GM18951 (cell line): ENCODE measurements around the gene THY1.
"Not testable (repeated sequence)": the region's sequence is repeated elsewhere in the genome, so short reads cannot be mapped to it uniquely, and the experiment has no call there.

Experiments used
- POLR2A ChIP-seq: IDR thresholded peaks from 4 replicates; pipeline ENCODE4 v1.6.1; 2011; ENCODE audit warnings: mild to moderate bottlenecking; ENCODE audit not compliant: insufficient read length, insufficient read depth; ENCODE audit errors: extremely low read depth
- in situ Hi-C: fragments of 300-500 bp; cut with MboI; formaldehyde crosslinking; loops from one replicate; pipeline ENCODE4 v1.12.0; 2022; ENCODE audit warnings: low sequenced_read_pairs, mixed read lengths, inconsistent platforms; ENCODE audit not compliant: unreplicated experiment

Gene THY1

GRCh38 chr11:119422809-119423508, at the start of gene THY1:
TSS of gene THY1 (minus strand) at chr11:119423172. CDS start at chr11:119420905, 2,267 bp downstream.
- in situ Hi-C loops = no loop called here
- TF ChIP-seq POLR2A = no peak

- in situ Hi-C loops = loop anchor here (5.0 kb wide), 1 partner anchor 115 kb away; no protein-coding TSS in a partner anchor
- no peak for TF ChIP-seq POLR2A
These were observed 49.3 kb upstream of the THY1 start for GRCh38 chr11:119472186-119472855.

- in situ Hi-C loops = loop anchor here (5.0 kb wide), 1 partner anchor 114 kb away; no protein-coding TSS in a partner anchor
- TF ChIP-seq POLR2A = no peak
These were observed 48.4 kb upstream of the THY1 start for GRCh38 chr11:119471329-119471728.

- in situ Hi-C loops = loop anchor here (5.0 kb wide), 1 partner anchor 113 kb away; no protein-coding TSS in a partner anchor
- TF ChIP-seq POLR2A = no peak
These were observed 47.6 kb upstream of the THY1 start for GRCh38 chr11:119470317-119471291.

- TF ChIP-seq POLR2A = no peak
- in situ Hi-C loops = no loop called here
These were observed 46.5 kb upstream of the THY1 start for GRCh38 chr11:119469506-119469905.

- in situ Hi-C loops = no loop called here
- no peak for TF ChIP-seq POLR2A
These were observed 45.5 kb upstream of the THY1 start for GRCh38 chr11:119468511-119468910.

- TF ChIP-seq POLR2A = no peak
- in situ Hi-C loops = no loop called here
These were observed 38.4 kb upstream of the THY1 start for GRCh38 chr11:119461229-119461963.

GRCh38 chr11:119460582-119460981, 37.6 kb upstream of the THY1 start:
- in situ Hi-C loops = no loop called here
- no peak for TF ChIP-seq POLR2A

- in situ Hi-C loops = no loop called here
- TF ChIP-seq POLR2A = no peak
These were observed 37.1 kb upstream of the THY1 start for GRCh38 chr11:119460097-119460496.

- in situ Hi-C loops = no loop called here
These were observed 36.5 kb upstream of the THY1 start for GRCh38 chr11:119459293-119459976.

GRCh38 chr11:119455708-119456107, 32.7 kb upstream of the THY1 start:
- in situ Hi-C loops = not testable (repeated sequence)

More at GRCh38 chr11:119459293-119459976, 36.5 kb upstream of the THY1 start:
- no peak for TF ChIP-seq POLR2A

- in situ Hi-C loops = not testable (repeated sequence)
These were observed 32.3 kb upstream of the THY1 start for GRCh38 chr11:119455241-119455640.
